ENCODE measurements around the gene ECSIT. TPM values are rescaled to one million over a fixed set of nuclear protein-coding genes. Genes with fewer than 3 reads are reported as not detected.

The ECSIT gene
- total RNA-seq, 1 experiment from 2014 or later: 56.4 TPM

DNA sequence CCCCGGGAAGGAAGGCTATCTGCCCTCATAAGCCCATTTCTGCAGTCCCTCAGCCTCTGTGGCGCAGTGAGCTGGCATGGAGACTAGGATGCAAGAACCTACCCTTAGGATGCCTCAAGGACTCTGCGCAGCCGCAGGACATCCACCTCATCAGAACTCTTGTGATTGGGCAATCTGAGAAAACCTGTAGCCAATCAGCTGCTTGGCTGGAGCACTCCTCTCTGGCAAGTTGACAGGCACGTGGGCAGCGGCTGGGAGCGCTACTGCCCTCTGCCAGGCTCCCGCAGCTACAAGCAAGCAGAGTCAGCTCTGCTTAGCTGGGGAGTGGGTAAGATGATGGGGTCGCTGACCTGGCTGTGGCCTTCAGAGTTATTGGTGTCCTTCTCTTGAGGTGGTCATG lies 1.5 kb upstream of the ECSIT start (continued):
- TF ChIP-seq, protein P1, sequence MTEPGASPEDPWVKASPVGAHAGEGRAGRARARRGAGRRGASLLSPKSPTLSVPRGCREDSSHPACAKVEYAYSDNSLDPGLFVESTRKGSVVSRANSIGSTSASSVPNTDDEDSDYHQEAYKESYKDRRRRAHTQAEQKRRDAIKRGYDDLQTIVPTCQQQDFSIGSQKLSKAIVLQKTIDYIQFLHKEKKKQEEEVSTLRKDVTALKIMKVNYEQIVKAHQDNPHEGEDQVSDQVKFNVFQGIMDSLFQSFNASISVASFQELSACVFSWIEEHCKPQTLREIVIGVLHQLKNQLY (CRISPR knock-in tag; IDR thresholded peaks at IDR 0.05): no peak
- TF ChIP-seq ZNF138 (CRISPR knock-in tag; conservative IDR thresholded peaks at IDR 0.05): no peak
- TF ChIP-seq NFYB (CRISPR knock-in tag; conservative IDR thresholded peaks at IDR 0.05; ENCODE audit: low read depth): peak; percentile 74
- TF ChIP-seq, protein P2, sequence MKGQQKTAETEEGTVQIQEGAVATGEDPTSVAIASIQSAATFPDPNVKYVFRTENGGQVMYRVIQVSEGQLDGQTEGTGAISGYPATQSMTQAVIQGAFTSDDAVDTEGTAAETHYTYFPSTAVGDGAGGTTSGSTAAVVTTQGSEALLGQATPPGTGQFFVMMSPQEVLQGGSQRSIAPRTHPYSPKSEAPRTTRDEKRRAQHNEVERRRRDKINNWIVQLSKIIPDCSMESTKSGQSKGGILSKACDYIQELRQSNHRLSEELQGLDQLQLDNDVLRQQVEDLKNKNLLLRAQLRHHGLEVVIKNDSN (CRISPR knock-in tag; IDR thresholded peaks at IDR 0.05): peak; percentile 85
- TF ChIP-seq, protein P3, sequence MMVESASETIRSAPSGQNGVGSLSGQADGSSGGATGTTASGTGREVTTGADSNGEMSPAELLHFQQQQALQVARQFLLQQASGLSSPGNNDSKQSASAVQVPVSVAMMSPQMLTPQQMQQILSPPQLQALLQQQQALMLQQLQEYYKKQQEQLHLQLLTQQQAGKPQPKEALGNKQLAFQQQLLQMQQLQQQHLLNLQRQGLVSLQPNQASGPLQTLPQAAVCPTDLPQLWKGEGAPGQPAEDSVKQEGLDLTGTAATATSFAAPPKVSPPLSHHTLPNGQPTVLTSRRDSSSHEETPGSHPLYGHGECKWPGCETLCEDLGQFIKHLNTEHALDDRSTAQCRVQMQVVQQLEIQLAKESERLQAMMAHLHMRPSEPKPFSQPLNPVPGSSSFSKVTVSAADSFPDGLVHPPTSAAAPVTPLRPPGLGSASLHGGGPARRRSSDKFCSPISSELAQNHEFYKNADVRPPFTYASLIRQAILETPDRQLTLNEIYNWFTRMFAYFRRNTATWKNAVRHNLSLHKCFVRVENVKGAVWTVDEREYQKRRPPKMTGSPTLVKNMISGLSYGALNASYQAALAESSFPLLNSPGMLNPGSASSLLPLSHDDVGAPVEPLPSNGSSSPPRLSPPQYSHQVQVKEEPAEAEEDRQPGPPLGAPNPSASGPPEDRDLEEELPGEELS (CRISPR knock-in tag; IDR thresholded peaks at IDR 0.05): no peak
- peak; percentile 51 for TF ChIP-seq SP1 (CRISPR knock-in tag; conservative IDR thresholded peaks at IDR 0.05)
- TF ChIP-seq, protein P4, sequence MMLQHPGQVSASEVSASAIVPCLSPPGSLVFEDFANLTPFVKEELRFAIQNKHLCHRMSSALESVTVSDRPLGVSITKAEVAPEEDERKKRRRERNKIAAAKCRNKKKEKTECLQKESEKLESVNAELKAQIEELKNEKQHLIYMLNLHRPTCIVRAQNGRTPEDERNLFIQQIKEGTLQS (CRISPR knock-in tag; conservative IDR thresholded peaks at IDR 0.05): no peak
- no peak for TF ChIP-seq NR1H2 (CRISPR knock-in tag; IDR thresholded peaks at IDR 0.05)
- TF ChIP-seq, protein P5, sequence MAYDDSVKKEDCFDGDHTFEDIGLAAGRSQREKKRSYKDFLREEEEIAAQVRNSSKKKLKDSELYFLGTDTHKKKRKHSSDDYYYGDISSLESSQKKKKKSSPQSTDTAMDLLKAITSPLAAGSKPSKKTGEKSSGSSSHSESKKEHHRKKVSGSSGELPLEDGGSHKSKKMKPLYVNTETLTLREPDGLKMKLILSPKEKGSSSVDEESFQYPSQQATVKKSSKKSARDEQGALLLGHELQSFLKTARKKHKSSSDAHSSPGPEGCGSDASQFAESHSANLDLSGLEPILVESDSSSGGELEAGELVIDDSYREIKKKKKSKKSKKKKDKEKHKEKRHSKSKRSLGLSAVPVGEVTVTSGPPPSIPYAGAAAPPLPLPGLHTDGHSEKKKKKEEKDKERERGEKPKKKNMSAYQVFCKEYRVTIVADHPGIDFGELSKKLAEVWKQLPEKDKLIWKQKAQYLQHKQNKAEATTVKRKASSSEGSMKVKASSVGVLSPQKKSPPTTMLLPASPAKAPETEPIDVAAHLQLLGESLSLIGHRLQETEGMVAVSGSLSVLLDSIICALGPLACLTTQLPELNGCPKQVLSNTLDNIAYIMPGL (CRISPR knock-in tag; IDR thresholded peaks at IDR 0.05): no peak
- TF ChIP-seq MXD4 (CRISPR knock-in tag; IDR thresholded peaks at IDR 0.05; ENCODE audit: borderline replicate concordance): no peak
- TF ChIP-seq SOX15 (CRISPR knock-in tag; IDR thresholded peaks at IDR 0.05): no peak
- TF ChIP-seq ZBTB21 (CRISPR knock-in tag; IDR thresholded peaks at IDR 0.05; ENCODE audit: borderline replicate concordance): 0 out of 2 replicates have a peak, but pooled peaks have one; percentile 61
- no peak for TF ChIP-seq EMX1 (CRISPR knock-in tag; IDR thresholded peaks at IDR 0.05)
- no peak for TF ChIP-seq CREM (CRISPR knock-in tag; IDR thresholded peaks at IDR 0.05)
- TF ChIP-seq NR3C1 (CRISPR knock-in tag; conservative IDR thresholded peaks at IDR 0.05; ENCODE audit: low read depth): no peak
- TF ChIP-seq GTF2I (CRISPR knock-in tag; conservative IDR thresholded peaks at IDR 0.05): no peak
- TF ChIP-seq OVOL2 (CRISPR knock-in tag; IDR thresholded peaks at IDR 0.05; ENCODE audit: borderline replicate concordance): no peak

DNA sequence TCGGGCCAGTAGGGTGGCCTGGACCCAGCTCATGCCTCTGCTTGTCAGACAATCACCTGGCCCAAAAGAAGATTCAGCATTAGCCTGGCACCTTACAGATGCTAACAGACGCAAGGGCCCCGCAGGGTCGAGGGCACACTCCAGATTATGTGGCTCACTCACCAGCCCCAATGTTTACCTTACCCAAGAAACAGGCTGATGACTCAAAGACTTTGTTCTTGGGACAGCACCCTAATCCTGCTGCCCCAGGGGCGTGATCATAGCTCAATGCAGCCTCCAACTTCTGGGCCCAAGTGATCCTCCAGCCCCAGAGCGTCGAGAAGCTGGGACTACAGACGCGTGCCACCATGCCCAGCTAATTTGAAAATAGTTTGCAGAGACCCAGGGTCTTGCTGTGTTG lies 9.8 kb downstream of the ECSIT start:
- POLR2A ChIA-PET: interaction anchor here (0.7 kb wide), 1 partner anchor 10 kb away, joined by 3 read pairs; the partner anchor contains the start of gene ECSIT
- no peak for DNase-seq (ENCODE audit: low spot score)
- no peak overlapping the region for H3K4me3 Mint-ChIP-seq
- no peaks in the 10 kb centered on the region for H3K27me3 Mint-ChIP-seq (ENCODE audit: low read depth)
- no peaks in the 10 kb centered on the region for H3K4me1 Mint-ChIP-seq
- no peak overlapping the region for H3K27ac Mint-ChIP-seq
- no peaks in the 10 kb centered on the region for H3K9me3 Mint-ChIP-seq
- CTCF ChIA-PET: no interaction called here
- no peak for ATAC-seq
- 0 out of 2 replicates have a peak, but pooled peaks cover 4% of the 10 kb centered on the region for H3K36me3 Mint-ChIP-seq
- TF ChIP-seq, protein P6, sequence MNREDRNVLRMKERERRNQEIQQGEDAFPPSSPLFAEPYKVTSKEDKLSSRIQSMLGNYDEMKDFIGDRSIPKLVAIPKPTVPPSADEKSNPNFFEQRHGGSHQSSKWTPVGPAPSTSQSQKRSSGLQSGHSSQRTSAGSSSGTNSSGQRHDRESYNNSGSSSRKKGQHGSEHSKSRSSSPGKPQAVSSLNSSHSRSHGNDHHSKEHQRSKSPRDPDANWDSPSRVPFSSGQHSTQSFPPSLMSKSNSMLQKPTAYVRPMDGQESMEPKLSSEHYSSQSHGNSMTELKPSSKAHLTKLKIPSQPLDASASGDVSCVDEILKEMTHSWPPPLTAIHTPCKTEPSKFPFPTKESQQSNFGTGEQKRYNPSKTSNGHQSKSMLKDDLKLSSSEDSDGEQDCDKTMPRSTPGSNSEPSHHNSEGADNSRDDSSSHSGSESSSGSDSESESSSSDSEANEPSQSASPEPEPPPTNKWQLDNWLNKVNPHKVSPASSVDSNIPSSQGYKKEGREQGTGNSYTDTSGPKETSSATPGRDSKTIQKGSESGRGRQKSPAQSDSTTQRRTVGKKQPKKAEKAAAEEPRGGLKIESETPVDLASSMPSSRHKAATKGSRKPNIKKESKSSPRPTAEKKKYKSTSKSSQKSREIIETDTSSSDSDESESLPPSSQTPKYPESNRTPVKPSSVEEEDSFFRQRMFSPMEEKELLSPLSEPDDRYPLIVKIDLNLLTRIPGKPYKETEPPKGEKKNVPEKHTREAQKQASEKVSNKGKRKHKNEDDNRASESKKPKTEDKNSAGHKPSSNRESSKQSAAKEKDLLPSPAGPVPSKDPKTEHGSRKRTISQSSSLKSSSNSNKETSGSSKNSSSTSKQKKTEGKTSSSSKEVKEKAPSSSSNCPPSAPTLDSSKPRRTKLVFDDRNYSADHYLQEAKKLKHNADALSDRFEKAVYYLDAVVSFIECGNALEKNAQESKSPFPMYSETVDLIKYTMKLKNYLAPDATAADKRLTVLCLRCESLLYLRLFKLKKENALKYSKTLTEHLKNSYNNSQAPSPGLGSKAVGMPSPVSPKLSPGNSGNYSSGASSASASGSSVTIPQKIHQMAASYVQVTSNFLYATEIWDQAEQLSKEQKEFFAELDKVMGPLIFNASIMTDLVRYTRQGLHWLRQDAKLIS (CRISPR knock-in tag; IDR thresholded peaks at IDR 0.05; ENCODE audit: borderline replicate concordance): no peak
- TF ChIP-seq FOXK1 (CRISPR knock-in tag; IDR thresholded peaks at IDR 0.05) (no peak), TCF7 (CRISPR knock-in tag; IDR thresholded peaks at IDR 0.05; ENCODE audit: low read depth) (no peak), FOXP1 (CRISPR knock-in tag; IDR thresholded peaks at IDR 0.05; ENCODE audit: borderline replicate concordance) (no peak), JUN (CRISPR knock-in tag; IDR thresholded peaks at IDR 0.05) (no peak), SOX15 (CRISPR knock-in tag; IDR thresholded peaks at IDR 0.05) (no peak)
- TF ChIP-seq, protein P7, sequence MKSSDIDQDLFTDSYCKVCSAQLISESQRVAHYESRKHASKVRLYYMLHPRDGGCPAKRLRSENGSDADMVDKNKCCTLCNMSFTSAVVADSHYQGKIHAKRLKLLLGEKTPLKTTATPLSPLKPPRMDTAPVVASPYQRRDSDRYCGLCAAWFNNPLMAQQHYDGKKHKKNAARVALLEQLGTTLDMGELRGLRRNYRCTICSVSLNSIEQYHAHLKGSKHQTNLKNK (CRISPR knock-in tag; IDR thresholded peaks at IDR 0.05): no peak
- TF ChIP-seq, protein P8, sequence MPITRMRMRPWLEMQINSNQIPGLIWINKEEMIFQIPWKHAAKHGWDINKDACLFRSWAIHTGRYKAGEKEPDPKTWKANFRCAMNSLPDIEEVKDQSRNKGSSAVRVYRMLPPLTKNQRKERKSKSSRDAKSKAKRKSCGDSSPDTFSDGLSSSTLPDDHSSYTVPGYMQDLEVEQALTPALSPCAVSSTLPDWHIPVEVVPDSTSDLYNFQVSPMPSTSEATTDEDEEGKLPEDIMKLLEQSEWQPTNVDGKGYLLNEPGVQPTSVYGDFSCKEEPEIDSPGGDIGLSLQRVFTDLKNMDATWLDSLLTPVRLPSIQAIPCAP (CRISPR knock-in tag; IDR thresholded peaks at IDR 0.05): no peak
